GM12801 (cell line): ENCODE measurements around the gene WWTR1.

Source experiments
- TF ChIP-seq, protein P1 (sequence below): IDR thresholded peaks from one replicate; pipeline ENCODE4 v1.5.1; 2011; ENCODE audit warnings: control low read depth; ENCODE audit not compliant: insufficient read length; ENCODE audit errors: extremely low read depth

The WWTR1 gene

DNA sequence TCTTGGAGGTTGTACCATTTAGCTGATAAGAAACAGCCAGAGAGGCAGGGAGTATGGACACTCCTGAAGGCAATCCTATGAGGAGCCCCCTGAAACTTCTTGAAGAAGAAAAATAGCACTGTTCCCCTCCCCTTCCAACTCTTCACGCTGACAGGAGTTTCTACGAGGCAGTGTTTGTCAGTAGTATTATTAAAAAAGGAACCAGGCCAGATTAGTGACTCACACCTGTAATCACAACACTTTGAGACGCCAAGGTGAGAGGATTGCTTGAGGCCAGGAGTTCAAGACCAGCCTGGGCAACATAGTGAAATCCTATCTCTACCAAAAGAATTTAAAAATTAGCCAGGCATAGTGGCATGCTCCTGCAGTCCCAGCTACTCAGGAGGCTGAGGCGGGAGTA is 38.7 kb downstream of the WWTR1 start:
- TF ChIP-seq, protein P1, sequence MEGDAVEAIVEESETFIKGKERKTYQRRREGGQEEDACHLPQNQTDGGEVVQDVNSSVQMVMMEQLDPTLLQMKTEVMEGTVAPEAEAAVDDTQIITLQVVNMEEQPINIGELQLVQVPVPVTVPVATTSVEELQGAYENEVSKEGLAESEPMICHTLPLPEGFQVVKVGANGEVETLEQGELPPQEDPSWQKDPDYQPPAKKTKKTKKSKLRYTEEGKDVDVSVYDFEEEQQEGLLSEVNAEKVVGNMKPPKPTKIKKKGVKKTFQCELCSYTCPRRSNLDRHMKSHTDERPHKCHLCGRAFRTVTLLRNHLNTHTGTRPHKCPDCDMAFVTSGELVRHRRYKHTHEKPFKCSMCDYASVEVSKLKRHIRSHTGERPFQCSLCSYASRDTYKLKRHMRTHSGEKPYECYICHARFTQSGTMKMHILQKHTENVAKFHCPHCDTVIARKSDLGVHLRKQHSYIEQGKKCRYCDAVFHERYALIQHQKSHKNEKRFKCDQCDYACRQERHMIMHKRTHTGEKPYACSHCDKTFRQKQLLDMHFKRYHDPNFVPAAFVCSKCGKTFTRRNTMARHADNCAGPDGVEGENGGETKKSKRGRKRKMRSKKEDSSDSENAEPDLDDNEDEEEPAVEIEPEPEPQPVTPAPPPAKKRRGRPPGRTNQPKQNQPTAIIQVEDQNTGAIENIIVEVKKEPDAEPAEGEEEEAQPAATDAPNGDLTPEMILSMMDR, result no peak

DNA sequence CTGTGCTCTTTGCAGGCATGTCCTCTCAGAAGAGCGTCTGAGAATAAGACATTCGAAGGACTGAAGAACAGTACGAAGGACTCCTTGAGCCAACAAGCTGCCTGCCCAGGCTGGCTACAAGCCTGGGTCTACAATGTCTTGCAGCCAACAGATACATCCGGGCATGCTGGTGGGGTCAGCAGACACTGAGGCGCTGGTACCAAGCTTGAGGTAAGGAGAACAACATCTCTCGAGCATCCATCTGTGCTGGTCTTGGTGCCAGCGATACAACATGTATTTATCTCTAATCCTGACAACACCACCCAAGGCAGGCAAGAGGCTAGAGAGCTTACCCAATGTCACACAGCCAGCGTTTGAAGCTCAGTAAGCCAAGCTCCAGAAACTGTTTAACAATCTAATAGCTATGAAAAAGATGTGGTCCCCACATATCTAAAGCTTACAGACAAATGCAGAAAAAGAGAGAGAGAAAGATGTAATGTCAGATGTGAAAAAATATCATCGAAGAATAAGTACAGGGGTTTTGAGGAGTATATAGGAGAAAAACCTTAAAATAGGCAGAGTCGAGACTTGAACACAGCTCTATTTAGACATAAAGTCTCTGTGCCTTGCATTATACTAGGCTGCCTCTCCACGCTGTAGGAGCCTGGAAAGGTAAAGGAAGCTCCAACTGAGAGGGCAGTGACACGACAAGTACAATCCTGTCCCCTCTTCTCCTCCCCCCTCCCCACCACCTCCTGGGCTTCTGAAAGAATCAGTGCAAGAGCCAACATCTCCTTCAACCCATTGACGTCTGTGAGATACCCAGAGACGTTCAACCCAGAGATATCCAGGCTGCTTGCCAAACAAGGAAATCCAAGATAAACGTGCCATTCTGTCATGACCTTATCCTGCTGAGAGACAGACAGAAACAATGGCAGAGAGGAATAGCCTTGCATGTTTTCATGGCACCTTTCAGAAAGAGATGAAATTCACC is 39.4 kb downstream of the WWTR1 start:
- TF ChIP-seq, protein P1, result no peak

DNA sequence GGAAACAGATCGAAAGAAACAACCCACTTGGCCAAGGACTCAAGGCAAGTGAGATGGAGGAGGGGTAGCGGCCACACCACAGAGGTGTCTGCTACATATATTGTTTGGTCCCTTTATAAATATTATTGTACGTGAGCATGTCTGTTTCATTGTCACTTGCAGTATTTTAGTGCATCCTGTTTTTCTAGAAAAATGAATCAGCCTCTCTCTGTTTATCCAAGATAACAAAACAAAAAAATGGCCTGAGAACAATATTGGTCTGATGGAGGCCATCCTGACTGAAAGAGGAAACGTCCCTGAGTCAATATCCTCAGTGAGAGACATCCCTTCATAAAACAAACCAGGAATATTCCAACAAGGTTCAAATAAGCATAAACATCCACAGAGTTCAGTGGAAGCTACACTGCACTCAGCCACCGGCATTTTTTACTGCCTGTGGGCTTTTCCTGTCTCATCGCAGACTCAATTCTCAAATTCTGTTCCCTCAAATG is 42.0 kb downstream of the WWTR1 start:
- TF ChIP-seq, protein P1, result no peak

DNA sequence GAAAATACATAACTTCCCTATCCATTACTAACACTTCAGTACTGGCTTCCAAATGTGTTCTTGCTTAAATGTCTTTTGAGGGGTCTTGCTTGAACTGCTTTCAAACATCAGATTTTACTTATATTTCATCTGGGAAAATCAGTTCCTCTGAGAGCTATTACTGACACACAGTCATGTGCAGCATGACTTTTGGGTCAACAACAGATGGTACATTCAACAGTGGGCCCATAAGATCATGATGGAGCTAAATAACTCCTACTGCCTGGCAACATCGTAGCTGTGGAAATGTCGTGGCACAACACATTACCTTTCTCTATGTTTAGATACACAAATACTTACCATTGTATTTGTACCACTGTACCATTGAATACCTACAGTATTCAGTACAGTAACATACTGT is 43.8 kb downstream of the WWTR1 start:
- TF ChIP-seq, protein P1, result no peak

DNA sequence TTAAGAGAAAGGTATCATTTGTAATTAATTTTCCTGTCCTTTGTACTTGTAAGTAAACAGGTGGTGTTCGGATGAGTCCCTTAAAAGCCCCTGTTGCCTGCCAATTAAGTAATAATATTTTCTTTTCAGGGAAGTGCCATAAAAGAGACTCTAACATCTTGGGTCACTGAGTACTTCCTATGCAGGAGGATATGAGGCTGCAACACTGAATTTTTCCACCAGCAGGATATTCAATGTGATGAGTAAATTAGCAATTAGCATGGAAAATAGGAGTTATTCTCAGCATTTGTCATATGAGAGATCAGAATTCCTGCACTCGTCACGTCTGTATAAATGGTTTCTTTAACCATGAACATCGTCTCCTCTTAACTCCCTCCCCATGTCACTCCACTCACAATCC is 45.4 kb downstream of the WWTR1 start:
- TF ChIP-seq, protein P1, result no peak

DNA sequence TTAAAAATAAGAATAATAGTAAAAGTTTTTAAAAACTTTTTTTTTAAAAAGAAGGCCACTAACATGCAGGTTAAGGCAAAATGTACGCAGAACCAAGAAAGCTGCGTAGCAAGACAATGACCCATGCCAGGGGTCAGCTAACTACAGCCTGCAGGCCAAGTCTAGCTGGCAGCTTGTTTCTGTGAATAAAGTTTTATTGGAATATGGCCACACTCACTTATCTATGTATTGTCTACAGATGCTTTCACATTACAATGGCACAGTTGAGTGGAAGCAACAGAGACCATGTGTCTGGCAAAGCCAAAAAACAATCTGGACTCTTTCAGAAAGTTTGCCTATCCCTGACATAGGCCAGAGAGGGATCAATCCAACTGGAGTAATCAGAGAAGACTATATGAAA is 46.7 kb downstream of the WWTR1 start:
- TF ChIP-seq, protein P1, result no peak

DNA sequence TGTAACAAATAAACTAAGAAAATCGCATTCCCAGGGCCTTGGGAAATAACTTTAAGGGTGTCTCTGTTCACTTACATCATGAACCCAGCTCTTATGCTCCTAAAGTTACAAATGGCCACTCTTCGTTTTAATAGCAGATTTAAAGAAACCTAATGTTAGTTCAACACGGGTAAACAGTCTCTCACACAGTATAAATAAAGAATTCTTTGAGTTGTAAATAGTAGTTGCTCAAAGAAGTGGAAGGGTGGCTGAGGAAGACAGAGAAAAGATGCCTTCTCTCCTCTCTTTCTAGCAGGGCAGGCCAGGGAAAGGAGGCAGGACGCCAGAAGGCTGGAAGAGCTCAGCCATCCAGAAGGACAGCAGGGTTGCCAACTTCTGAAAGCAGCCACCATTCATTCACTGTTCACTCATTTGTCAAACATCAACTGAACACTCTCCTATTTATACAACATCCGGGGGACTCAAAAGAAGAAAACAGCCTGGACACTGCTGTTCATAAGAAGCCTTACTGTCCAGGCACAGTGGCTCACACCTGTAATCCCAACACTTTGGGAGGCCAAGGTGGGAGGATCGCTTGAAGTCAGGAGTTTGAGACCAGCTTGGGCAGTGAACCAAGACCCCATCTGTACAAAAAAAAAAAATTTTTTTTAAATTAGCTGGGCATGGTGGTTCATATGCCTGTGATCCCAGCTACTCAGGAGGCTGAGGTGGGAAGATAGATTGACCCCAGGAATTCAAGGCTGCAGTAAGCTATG is 47.3 kb downstream of the WWTR1 start:
- TF ChIP-seq, protein P1, result no peak
